Stimulated activated CD4-positive, alpha-beta T cell treated with anti-CD3 and anti-CD28 coated beads, Interleukin-12 subunit alpha, Interleukin-12 subunit beta, amount 100 ng/mL, for 24 hours (primary cell): ENCODE results near the gene BORCS6.

ENCODE experiments used
- DNase-seq, 2 experiments: peaks; one replicate each; pipeline ENCODE4 v3.0.0-alpha.2; 2020; ENCODE audit warnings: low read depth in 2 of 2

BORCS6 gene

DNA sequence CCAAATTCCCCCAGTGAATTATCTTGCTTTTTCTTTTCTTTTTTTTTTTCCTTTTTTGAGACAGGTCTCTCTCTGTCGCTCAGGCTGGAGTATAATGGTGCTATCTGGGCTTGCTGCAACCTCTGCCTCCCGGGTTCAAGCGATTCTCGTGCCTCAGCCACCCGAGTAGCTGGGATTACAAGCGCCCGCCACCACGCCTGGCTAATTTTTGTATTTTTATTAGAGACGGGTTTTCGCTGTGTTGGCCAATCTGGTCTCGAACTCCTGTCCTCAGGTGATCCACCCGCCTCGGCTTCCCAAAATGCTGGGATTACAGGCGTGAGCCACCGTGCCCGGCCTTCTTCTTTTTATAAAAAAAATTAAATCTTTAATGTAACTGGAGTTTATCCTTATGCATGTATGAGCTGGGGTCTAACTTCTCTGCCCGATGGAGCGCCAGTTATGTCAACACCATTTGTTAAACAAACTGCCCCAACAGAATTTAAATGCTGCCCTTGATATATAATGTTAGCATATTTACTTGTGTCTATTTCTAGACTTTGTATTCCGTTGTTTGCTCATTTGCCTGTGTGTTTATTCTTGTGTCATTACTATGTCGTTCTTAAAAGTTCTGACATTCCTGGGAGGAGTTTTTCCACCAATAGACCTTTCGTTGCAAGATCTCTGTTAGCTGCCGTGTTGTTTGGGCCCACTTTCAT is 20.9 kb upstream of the BORCS6 start:
- no peak for DNase-seq

GRCh38 chr17:8209907-8210760 is 20.2 kb upstream of the BORCS6 start, which contains the start of gene AURKB:
Gene AURKB, minus strand, starts transcription at chr17:8210575. Its CDS starts 351 bp downstream, at chr17:8210224.
- peak; percentile 79 to 93 for DNase-seq

GRCh38 chr17:8206536-8206935 is 16.6 kb upstream of the BORCS6 start:
- DNase-seq = no peak

DNA sequence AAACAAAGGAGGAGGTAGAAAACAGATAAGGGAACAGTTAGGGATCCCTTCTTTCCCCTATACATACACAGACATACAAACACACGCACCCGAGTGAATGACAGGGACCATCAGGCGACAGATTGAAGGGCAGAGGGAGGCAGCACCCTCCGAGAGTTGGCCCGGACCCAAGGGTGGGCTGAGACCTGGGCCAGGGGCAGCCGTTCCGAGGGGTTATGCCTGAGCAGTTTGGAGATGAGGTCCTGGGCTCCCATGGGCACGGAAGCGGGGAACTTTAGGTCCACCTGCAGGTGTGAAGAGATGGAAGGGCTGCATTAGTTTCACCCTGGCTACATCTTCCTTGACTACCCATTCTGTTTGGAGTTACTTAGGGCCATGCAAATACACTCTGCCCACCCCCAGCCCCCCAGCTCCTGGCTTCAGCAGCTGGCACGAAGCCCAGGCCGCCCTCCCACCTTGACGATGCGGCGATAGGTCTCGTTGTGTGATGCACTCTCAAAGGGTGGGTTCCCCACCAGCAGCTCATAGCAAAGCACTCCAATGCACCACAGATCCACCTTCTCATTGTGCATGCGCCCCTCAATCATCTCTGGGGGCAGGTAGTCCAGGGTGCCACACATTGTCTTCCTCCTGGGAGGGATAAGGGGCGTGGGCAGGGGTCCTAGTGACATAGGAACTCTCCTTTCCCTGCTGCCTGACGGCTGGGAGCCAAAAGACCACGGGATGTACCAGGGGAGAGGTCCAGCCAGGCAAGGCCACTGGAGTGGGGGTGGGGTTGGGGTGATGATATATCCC is 15.0 kb upstream of the BORCS6 start:
- no peak for DNase-seq

DNA sequence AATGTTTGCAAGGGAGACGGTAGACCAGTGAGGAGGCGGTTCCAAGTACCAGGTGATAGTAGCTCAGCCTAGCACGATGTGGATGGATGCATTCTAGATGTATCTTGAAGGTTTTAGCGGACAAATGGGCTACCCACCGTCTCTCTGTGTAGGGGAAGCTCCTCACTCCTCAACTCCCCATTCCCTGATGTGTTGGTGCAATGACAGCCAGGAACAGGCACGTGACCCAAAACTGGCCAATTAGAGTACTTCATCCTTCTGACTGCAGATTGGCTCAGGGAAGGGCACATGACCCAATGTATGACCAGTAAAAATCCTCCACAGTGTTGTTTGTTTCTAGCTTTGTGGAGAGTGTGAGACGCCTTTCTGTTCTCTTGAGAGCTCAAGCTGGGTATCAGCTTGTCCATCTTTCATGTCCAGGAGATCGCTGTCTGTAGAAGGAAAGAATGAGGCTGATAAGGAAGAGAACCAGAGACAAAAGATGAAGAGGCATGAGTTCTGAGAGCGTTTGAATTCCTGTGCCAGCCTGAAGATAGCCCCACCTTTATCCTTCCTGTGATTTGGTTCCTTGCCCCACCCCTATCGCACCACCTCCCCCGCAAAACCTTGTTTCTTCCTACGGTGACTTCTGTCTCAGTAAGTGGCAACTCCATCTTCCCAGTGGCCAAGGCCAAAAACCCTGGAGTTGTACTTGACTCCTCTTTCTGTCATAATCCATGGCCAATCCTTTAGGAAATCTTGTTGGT is 2.3 kb upstream of the BORCS6 start:
- DNase-seq = no peak

DNA sequence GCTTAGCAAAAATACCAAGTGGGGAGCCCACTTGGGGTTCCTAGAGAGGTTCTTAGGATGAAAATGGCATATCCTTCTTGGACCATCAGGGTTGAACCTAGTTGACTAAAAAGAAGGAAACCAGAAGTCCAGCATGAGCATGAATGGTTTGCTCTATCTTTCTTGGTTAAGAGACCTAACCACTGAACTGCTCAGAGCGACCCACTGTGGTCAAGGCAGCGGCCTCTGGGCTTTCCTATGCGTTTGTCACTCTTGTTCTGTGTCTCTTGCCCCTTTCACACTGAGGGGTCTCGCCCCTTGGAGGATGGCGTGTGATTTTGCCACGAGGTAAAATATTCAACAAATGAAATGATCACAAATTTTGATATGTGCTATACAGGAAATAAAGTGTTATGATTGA is 526 bp upstream of the BORCS6 start:
- DNase-seq = no peak

DNA sequence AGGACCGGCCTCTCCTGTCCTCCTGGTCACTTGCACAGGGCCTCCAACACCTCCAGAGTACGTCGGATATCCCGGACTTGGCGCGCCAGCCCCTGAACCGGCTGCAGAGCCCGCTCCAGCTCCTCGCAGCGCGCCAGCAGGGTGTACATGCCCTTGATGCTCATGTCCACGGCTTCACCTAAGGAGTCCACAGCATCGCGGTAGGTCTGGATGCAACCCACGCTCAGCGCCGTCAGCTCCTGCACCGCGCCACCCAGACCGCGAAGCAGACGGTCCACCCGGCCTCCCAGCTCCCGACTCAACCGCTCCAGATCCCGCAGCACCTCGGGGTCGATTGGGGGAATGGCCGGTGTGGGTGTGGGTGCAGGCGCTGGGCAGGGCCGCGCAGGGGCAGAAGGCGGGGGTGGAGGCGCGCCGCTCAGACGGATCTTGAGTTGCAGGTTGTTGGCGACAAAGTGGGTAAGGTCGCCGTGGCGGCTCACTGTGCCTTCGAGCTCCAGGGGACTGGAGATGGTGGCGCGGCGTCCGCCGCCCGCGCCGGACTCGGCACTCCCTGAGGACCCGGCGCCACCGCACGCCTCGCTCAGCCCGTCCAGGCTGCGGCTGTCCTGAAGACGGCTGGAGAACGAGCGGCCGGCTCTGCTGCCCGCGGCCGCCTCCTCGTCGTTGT is 804 bp downstream of the BORCS6 start:
- DNase-seq = no peak

- DNase-seq = no peak
These were observed 1.6 kb downstream of the BORCS6 start for GRCh38 chr17:8188263-8188839.

GRCh38 chr17:8187517-8188262 is 2.3 kb downstream of the BORCS6 start:
- DNase-seq = peak; percentile 89 to 93

- peak; percentile 99 for DNase-seq
These were observed 3.0 kb downstream of the BORCS6 start for GRCh38 chr17:8186787-8187516.

DNA sequence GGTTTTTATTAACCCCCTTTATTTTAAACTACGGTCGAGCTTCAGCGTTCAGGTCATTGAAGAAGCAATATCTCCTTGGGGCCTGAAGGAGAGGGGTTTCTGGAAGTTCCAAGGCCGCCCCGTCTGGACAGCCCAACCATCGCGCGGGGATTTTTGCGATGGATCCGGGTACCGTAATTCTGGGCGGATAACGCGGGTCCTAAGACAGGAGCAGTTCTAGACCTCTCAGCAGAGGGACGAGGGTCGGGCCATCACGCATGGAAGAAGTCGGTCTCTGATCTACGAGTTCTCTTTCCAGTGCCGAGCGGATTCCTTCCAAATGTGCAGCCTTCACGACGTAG is 3.6 kb downstream of the BORCS6 start:
- no peak for DNase-seq

- DNase-seq = peak; percentile 91 to 93
These were observed 4.2 kb downstream of the BORCS6 start for GRCh38 chr17:8185582-8186445.

DNA sequence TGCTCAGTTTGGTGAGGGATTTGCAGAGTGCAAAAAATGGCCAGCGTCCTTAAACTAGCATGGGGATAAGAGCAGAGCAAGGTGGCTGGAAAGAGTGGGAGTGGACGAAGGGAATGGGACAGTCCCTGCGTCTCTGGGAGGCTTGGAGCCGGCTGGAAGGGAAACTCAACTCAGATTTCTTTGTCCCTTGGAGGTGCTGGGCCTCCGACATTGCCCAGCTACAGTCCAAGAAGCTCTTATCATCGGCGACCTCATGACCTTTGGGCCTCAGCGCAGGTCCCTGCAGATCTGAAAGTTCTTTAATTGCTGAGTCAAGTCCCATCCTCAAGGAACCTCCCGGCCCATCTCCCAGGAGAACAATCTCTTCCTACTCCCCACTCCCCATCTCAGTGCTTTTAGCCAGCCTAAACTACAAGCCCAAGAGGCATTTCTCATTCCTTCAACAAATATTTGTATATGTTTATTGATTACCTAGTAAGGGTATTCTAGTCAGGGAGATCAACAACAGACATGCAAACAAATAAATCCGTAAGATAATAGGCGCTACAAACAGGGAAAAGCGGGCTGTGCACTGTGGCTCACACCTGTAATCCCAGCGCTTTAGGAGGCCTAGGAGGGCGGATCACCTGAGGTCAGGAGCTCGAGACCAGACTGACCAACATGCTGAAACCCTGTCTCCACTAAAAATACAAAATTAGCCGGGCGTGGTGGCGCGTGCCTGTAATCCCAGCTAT is 12.8 kb downstream of the BORCS6 start:
- no peak for DNase-seq

- peak; percentile 77 to 85 for DNase-seq
These were observed 13.6 kb downstream of the BORCS6 start, which contains the start of gene TMEM107 for GRCh38 chr17:8176197-8176940. Gene TMEM107, minus strand, starts transcription at chr17:8176380. Its CDS starts 94 bp downstream, at chr17:8176286.

- no peak for DNase-seq
These were observed 14.2 kb downstream of the BORCS6 start for GRCh38 chr17:8175795-8176196.

DNA sequence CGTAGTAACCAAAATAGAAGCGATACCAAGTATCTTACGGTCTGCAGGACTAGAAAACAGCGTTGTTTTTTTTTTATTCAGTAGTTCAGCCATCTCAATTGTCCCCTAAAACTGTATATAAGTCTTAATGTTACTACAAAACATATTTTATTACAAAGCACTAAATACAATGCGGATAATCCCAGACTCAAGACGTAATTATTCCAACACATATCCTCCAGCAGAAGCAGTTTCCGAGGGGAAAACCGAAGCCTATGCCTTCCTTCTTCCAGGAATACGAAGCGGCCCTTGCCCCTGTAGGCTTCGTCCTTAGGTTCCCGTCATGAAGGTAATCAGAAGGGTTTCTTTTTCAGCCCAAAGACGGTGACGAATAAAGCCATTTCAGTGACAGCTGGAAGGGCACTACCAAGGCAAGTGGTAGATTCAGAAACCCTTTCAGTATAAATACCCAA is 16.1 kb downstream of the BORCS6 start:
- no peak for DNase-seq
